Fibroblast of skin of back (primary cell): ENCODE results near the gene FTH1.
"Not testable (repeated sequence)": the region's sequence is repeated elsewhere in the genome, so short reads cannot be mapped to it uniquely, and the experiment has no call there.

Experiments used
- DNase-seq: peaks from one replicate; pipeline ENCODE4 v3.0.0-alpha.2; 2013

The FTH1 gene

GRCh38 chr11:61978703-61979661 lies 11.5 kb upstream of the FTH1 start:
- no peak for DNase-seq

GRCh38 chr11:61976813-61977475 lies 9.5 kb upstream of the FTH1 start:
- DNase-seq = no peak

GRCh38 chr11:61976420-61976800 lies 9.0 kb upstream of the FTH1 start:
- no peak for DNase-seq

- peak; percentile 39 for DNase-seq
Measured at GRCh38 chr11:61975638-61976419, 8.4 kb upstream of the FTH1 start.

- no peak for DNase-seq
Measured at GRCh38 chr11:61974766-61975631, 7.6 kb upstream of the FTH1 start.

GRCh38 chr11:61973476-61974162 lies 6.2 kb upstream of the FTH1 start:
- no peak for DNase-seq

GRCh38 chr11:61972672-61973475 lies 5.4 kb upstream of the FTH1 start:
- DNase-seq = peak; percentile 84

- DNase-seq = no peak
Measured at GRCh38 chr11:61972112-61972671, 4.8 kb upstream of the FTH1 start.

GRCh38 chr11:61971248-61972111 lies 4.0 kb upstream of the FTH1 start:
- DNase-seq = peak; percentile 99

GRCh38 chr11:61969838-61970662 lies 2.6 kb upstream of the FTH1 start:
- DNase-seq = peak; percentile 92

GRCh38 chr11:61969391-61969758 lies 1.9 kb upstream of the FTH1 start:
- DNase-seq = no peak

- no peak for DNase-seq
Measured at GRCh38 chr11:61968758-61969390, 1.4 kb upstream of the FTH1 start.

- DNase-seq = no peak
Measured at GRCh38 chr11:61967924-61968757, 707 bp upstream of the FTH1 start.

GRCh38 chr11:61966734-61967115 lies 709 bp downstream of the FTH1 start:
- DNase-seq = no peak

GRCh38 chr11:61964666-61965271 lies 2.7 kb downstream of the FTH1 start:
- DNase-seq = not testable (repeated sequence)

GRCh38 chr11:61964058-61964665 lies 3.3 kb downstream of the FTH1 start:
- no peak for DNase-seq
